Psoas muscle (tissue), 8 donors: Measurements from ENCODE around the gene PWWP2B. TPM values are rescaled to one million over a fixed set of nuclear protein-coding genes. Genes with fewer than 3 reads are reported as not detected.
A peak's percentile ranks its signal among the peaks of the same experiment; 100 is the strongest.

ENCODE experiments used
- ATAC-seq, 4 donors: fragments of 200-7000 bp; cut with Tn5 transposase; one replicate each; pipeline ENCODE4 v1.9.1; 2020; ENCODE audit warnings: moderate library complexity in 3 of 4, mild to moderate bottlenecking in 2 of 4
- DNase-seq, 2 donors: peaks; one replicate each; pipeline ENCODE4 v3.0.0-alpha.2; 2020
- H3K27ac ChIP-seq: fragments of 200-600 bp; one replicate; pipeline ENCODE4 v1.8.0; 2022
- H3K27me3 ChIP-seq, 3 donors: fragments of 200-600 bp in 1 of 3; one replicate each; pipeline versions ENCODE4 v1.6.1 to v1.8.0; 2013 to 2022; ENCODE audit warnings: low read length in 2 of 3, mild to moderate bottlenecking in 2 of 3, moderate library complexity in 1 of 3; ENCODE audit not compliant: insufficient read depth in 3 of 3
- H3K36me3 ChIP-seq, 2 donors: fragments of 200-600 bp in 1 of 2; one replicate each; pipeline versions ENCODE4 v1.6.1 to v1.8.0; 2013 to 2022; ENCODE audit warnings: low read depth in 1 of 2, mild to moderate bottlenecking in 1 of 2, moderate library complexity in 1 of 2; ENCODE audit not compliant: insufficient read depth in 1 of 2
- H3K4me1 ChIP-seq: fragments of 200-600 bp; one replicate; pipeline ENCODE4 v1.8.0; 2022
- H3K4me3 ChIP-seq: fragments of 200-600 bp; one replicate; pipeline ENCODE4 v1.8.0; 2022; ENCODE audit warnings: mild to moderate bottlenecking
- H3K9me3 ChIP-seq: fragments of 200-600 bp; one replicate; pipeline ENCODE4 v1.8.0; 2022
- CTCF ChIP-seq: fragments of 200-600 bp; IDR thresholded peaks from one replicate; pipeline ENCODE4 v1.8.0; 2022; ENCODE audit warnings: antibody characterized with exemption
- WGBS, 3 donors: extraction: QIAGEN DNeasy Blood & Tissue Kit; methylation state at CpG; one replicate each; pipeline versions ENCODE4 v1.1.6 to v1.1.7; 2013; 5-methylcytosine and 5-hydroxymethylcytosine counted together
- intact Hi-C, 2 donors: fragments of 100-400 bp; cut with DNase I; formaldehyde crosslinking; loops; one replicate each; pipeline versions ENCODE4 v1.11.0 to v1.14.2; 2022
- polyA plus RNA-seq, 3 donors: library from polyadenylated mRNA; stranded (reverse); fragments of 200-250 nt; gene quantifications; one replicate each; pipeline ENCODE4 v1.2.3, GENCODE V29; 2013
- total RNA-seq, 4 donors: library from RNA; stranded (reverse); fragmentation: NEBNext Ultra II Directional in 2 of 4; extraction: Animal tissue kit (Norgen Biotek cat#: 25700) in 2 of 4; gene quantifications; one replicate each; pipeline versions ENCODE4 v1.2.1 to v1.2.4, GENCODE V29; 2021 to 2023
- donor health status: healthy with polysubstance abuse.
- donor health status: DM: no; HTN: no; CAD: no; lungs with moderate emphysema.
- donor health status: Bipolar disorder and iron deficiency.
- donor health status: healthy.
- donor health status: DM: yes; HTN: yes; CAD: no.
- donor health status: DM: no; HTN: no; CAD: no.
- donor health status: DM: no; HTN: no; CAD: no.
- donor health status: DM: yes; HTN: yes; CAD: no.

PWWP2B gene
- total and polyA plus RNA-seq, 7 donors, result 14.5 to 35.2 (median 22.2) TPM

- no peak for DNase-seq
- H3K27me3 ChIP-seq, result no peaks in the 10 kb centered on the region
- H3K36me3 ChIP-seq, result no peaks in the 10 kb centered on the region
- H3K27ac ChIP-seq, result no peak overlapping the region
- 88 to 93% (median 91%) methylated on average over 15 to 16 of the region's 16 CpGs for WGBS, 3 donors
- intact Hi-C loops, result no loop called here
- no peak for ATAC-seq
- no peak for TF ChIP-seq CTCF
- no peak overlapping the region for H3K4me3 ChIP-seq
- H3K9me3 ChIP-seq, result peaks cover 6% of the 10 kb centered on the region
- no peaks in the 10 kb centered on the region for H3K4me1 ChIP-seq
These were observed 24.4 kb upstream of the PWWP2B start for GRCh38 chr10:132372516-132373095.

DNA sequence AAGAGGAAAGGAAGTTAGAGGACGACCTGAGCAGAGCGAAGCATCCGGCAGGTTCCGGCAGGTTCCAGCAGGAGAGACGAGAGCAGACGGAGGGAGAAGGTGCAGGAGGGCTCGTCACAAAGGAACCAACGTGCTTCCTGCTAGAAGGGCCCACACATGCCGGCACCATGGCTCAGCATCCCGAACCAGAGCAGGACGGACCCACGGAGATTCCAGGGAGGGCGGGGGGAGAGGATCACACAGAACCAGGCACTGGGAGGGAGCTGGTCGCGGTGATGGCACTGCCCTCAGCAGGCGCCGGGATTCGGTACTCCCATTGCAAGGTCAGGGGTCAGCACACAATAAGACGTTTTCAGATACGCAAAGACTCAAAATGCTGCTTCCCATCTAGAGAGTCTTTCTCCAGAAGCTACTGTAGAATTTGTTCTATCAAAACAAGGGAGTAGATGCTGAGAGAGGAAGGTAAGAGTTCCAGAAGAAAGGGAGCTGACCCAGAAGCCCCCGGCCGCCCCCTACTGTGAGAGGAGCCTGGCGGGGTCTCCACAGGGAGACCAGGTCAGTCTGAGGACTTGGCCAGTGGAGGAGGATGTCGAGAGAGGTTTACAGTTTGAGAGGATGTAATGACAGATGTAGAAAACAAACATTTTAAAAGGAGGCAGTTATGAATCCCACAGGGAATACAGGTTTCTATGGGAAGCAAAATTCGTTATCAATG lies 23.6 kb upstream of the PWWP2B start:
- intact Hi-C loops, result no loop called here
- no peaks in the 10 kb centered on the region for H3K36me3 ChIP-seq
- no peak for DNase-seq
- no peaks in the 10 kb centered on the region for H3K27me3 ChIP-seq
- H3K4me1 ChIP-seq, result no peaks in the 10 kb centered on the region
- 85 to 90% (median 85%) methylated on average over 25 of the region's 25 CpGs for WGBS, 3 donors
- no peak overlapping the region for H3K27ac ChIP-seq
- H3K9me3 ChIP-seq, result no peaks in the 10 kb centered on the region
- no peak overlapping the region for H3K4me3 ChIP-seq
- no peak for ATAC-seq
- TF ChIP-seq CTCF, result no peak

- intact Hi-C loops, result no loop called here
These were observed 22.8 kb upstream of the PWWP2B start for GRCh38 chr10:132374176-132374575.

DNA sequence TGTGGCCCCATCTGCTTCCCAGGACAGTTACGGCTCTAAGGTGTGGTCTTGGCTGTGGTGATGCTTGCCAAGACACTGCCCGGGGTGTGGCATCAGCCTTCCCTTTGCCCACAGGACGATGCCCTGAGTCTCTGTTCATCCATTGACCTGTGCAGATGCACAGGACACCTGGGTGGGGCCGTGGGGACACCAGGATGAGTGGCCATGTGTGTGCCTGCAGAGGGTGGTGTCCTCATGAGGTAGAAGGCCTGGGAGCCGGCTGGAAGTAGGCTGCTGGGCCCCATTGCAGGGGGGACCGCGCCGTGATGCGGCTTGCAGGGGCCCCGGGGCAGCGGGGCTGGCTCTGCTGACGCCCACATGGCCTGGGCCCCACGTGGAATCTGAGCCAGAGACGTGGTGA lies 22.4 kb upstream of the PWWP2B start:
- H3K27me3 ChIP-seq, result no peaks in the 10 kb centered on the region
- H3K4me3 ChIP-seq, result no peak overlapping the region
- 85 to 87% (median 86%) methylated on average over 12 to 14 of the region's 14 CpGs for WGBS, 3 donors
- DNase-seq (peak in 1 of 2 donors; percentile 2), ATAC-seq (no peak)
- H3K9me3 ChIP-seq, result no peaks in the 10 kb centered on the region
- TF ChIP-seq CTCF, result no peak
- intact Hi-C loops, result no loop called here
- H3K36me3 ChIP-seq, result no peaks in the 10 kb centered on the region
- H3K27ac ChIP-seq, result no peak overlapping the region
- H3K4me1 ChIP-seq, result no peaks in the 10 kb centered on the region

More at GRCh38 chr10:132374176-132374575, 22.8 kb upstream of the PWWP2B start:
- 83 to 87% (median 85%) methylated on average over 7 to 8 of the region's 8 CpGs for WGBS, 3 donors
- H3K36me3 ChIP-seq, result no peaks in the 10 kb centered on the region
- no peaks in the 10 kb centered on the region for H3K4me1 ChIP-seq
- no peaks in the 10 kb centered on the region for H3K9me3 ChIP-seq
- no peak for ATAC-seq
- no peak overlapping the region for H3K27ac ChIP-seq
- H3K27me3 ChIP-seq, result no peaks in the 10 kb centered on the region
- TF ChIP-seq CTCF, result no peak
- DNase-seq, result peak in 1 of 2 donors; percentile 10
- no peak overlapping the region for H3K4me3 ChIP-seq
